Urinary bladder (tissue), 4 donors: ENCODE results near the gene IL1RAP. TPM values are rescaled to one million over a fixed set of nuclear protein-coding genes. Genes with fewer than 3 reads are reported as not detected.
"Not testable (repeated sequence)": the region's sequence is repeated elsewhere in the genome, so short reads cannot be mapped to it uniquely, and the experiment has no call there.

Experiments used
- DNase-seq: peaks from one replicate; pipeline ENCODE4 v3.0.0-alpha.2; 2015; ENCODE audit errors: extremely low spot score
- H3K27ac ChIP-seq: one replicate; pipeline ENCODE4 v1.5.1; 2013; ENCODE audit warnings: low read depth, mild to moderate bottlenecking, moderate library complexity
- H3K36me3 ChIP-seq: one replicate; pipeline ENCODE4 v1.6.1; 2013; ENCODE audit warnings: mild to moderate bottlenecking, moderate library complexity; ENCODE audit not compliant: insufficient read depth
- H3K4me1 ChIP-seq: one replicate; pipeline ENCODE4 v1.6.1; 2013; ENCODE audit warnings: mild to moderate bottlenecking, moderate library complexity; ENCODE audit not compliant: insufficient read depth
- H3K4me3 ChIP-seq: one replicate; pipeline ENCODE4 v1.5.1; 2013; ENCODE audit warnings: low read depth, low read length
- WGBS: extraction: QIAGEN DNeasy Blood & Tissue Kit; methylation state at CpG from one replicate; pipeline ENCODE4 v1.1.7; 2013; 5-methylcytosine and 5-hydroxymethylcytosine counted together
- polyA plus RNA-seq: library from polyadenylated mRNA; stranded (reverse); fragments of 200-250 nt; gene quantifications from one replicate; pipeline ENCODE4 v1.2.3, GENCODE V29; 2013
- total RNA-seq: library from RNA; depleted of rRNA; stranded (reverse); fragments of >200 nt; gene quantifications from one replicate; pipeline ENCODE4 v1.2.3, GENCODE V29; 2014
- donor health status: healthy with polysubstance abuse.
- donor health status: healthy.

The IL1RAP gene
- total and polyA plus RNA-seq, 2 donors = 5.6 to 21.7 TPM

GRCh38 chr3:190671658-190672057, 157.8 kb downstream of the IL1RAP start:
- Histone ChIP-seq H3K36me3 (no peaks in the 10 kb centered on the region), H3K27ac (no peak overlapping the region), H3K4me3 (no peak overlapping the region), H3K4me1 (no peaks in the 10 kb centered on the region)
- no peak for DNase-seq
- 80% methylated on average over 4 of the region's 4 CpGs for WGBS

- H3K27ac ChIP-seq = no peak overlapping the region
- no peak overlapping the region for H3K4me3 ChIP-seq
- 72% methylated on average over 3 of the region's 3 CpGs for WGBS
- DNase-seq = no peak
- no peaks in the 10 kb centered on the region for H3K4me1 ChIP-seq
- H3K36me3 ChIP-seq = no peaks in the 10 kb centered on the region
Measured at GRCh38 chr3:190673148-190673547, 159.3 kb downstream of the IL1RAP start.

DNA sequence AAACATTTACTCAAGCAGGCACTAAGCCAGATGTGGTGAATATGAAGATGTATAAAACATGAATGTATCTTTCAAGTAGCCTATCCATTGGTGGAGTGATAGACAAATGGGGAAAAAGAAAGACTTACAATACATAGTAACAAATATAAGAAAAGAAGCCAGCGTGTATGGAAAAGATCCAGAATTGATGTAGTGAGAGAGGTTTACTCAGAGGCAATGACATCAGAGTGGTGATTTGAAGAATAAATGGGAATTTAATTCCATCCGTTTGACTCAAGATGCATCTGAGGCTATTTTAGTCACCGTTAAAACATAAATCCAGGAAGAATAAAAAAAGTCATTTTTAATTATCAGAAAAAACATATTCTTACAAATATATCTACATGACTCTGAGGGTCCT, 162.6 kb downstream of the IL1RAP start:
- Histone ChIP-seq H3K27ac (no peak overlapping the region), H3K4me1 (no peaks in the 10 kb centered on the region), H3K36me3 (no peaks in the 10 kb centered on the region), H3K4me3 (no peak overlapping the region)
- WGBS = 84% methylated on average over 3 of the region's 3 CpGs
- DNase-seq = no peak

- WGBS = 89% methylated on average over 3 of the region's 3 CpGs
- no peaks in the 10 kb centered on the region for H3K4me1 ChIP-seq
- no peak overlapping the region for H3K27ac ChIP-seq
- H3K4me3 ChIP-seq = no peak overlapping the region
- H3K36me3 ChIP-seq = no peaks in the 10 kb centered on the region
- no peak for DNase-seq
Measured at GRCh38 chr3:190677001-190677400, 163.1 kb downstream of the IL1RAP start.

- H3K4me3 ChIP-seq, H3K36me3 ChIP-seq, DNase-seq, H3K4me1 ChIP-seq, H3K27ac ChIP-seq: not testable (repeated sequence)
- 87% methylated on average over 7 of the region's 7 CpGs for WGBS
Measured at GRCh38 chr3:190677868-190678267, 164.0 kb downstream of the IL1RAP start.

DNA sequence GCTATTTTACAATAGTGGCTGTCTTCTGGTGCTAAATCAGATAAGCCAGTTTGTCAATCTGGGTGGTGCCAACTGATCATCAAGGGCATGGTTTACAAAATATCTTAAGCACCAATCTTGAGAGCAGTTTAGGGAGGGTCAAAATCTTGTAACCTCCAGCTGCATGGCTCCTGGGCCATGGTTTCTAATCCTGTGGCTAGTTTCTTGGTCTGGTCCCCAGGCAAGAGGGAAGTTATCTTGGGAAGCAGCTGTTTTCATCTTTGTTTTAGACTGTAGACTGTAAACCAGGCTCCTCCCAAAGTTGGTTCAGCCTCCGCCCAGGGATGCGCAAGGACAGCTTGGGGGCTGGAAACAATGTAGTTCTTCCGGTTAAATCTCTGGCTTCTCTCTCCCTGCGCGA, 166.8 kb downstream of the IL1RAP start:
- no peak overlapping the region for H3K27ac ChIP-seq
- no peaks in the 10 kb centered on the region for H3K36me3 ChIP-seq
- 96% methylated on average over 5 of the region's 5 CpGs for WGBS
- no peaks in the 10 kb centered on the region for H3K4me1 ChIP-seq
- DNase-seq = no peak
- no peak overlapping the region for H3K4me3 ChIP-seq

DNA sequence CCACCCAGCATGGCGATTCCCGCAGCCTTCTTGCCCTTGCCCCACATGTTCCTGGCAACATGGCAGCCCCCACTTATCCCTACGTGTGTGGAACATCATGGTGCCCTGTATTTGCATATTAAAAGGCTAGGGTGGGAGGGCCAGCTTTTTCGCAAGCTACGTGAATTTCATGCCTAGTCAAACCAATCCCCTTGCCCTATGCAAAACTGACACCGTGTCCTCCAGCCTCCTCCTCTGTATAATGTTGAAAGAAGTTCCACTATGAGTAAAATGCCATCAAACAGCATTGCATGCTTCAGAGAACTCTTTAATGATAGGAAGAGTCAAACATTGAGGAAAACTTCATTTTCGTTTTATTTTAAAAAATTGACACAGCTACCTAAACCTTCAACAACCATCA, 170.9 kb downstream of the IL1RAP start:
- Histone ChIP-seq H3K4me3 (no peak overlapping the region), H3K27ac (no peak overlapping the region), H3K4me1 (no peaks in the 10 kb centered on the region), H3K36me3 (no peaks in the 10 kb centered on the region)
- no peak for DNase-seq
- 92% methylated on average over 7 of the region's 7 CpGs for WGBS

DNA sequence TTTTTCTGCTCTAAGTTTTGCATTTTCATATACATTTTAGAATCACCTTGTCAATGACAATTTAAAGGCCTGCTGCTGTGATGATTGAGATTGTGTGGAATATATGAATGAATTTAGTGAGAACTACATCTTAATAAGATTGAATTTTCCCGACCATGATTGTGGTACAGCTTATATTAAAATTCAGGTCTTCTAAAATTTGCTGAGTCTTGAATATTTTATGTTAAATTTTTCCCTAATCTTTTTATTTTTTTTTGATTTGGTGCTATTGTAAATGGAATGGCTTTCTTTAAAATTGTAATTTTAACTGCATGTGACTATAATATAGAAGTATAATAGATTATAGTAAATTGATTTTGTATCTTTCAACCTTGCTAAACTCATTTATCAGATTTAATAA, 172.1 kb downstream of the IL1RAP start:
- 93% methylated on average over 1 of the region's 1 CpG for WGBS

DNA sequence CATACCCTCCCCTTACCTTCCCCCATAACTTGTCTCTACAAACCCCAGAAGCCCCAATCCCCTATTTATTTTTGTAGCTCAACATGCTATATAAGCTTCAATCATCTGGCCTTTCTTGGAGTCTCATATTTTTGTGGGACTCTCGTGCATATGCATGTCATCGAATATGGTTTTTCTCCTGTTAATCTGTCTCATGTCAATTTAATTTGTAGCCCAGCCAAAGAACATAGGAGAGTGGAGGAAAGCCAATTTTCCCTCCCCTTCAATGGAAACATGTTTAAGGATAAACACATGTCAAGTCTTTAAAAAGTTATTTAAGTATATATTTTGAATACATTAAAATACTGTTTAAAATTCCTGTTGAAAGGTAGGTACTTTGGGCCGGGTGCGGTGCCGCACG, 176.4 kb downstream of the IL1RAP start:
- Histone ChIP-seq H3K27ac (no peak overlapping the region), H3K4me3 (no peak overlapping the region), H3K36me3 (no peaks in the 10 kb centered on the region), H3K4me1 (no peaks in the 10 kb centered on the region)
- DNase-seq = no peak
- WGBS = 70% methylated on average over 6 of the region's 6 CpGs

More for the DNA sequence above, 172.1 kb downstream of the IL1RAP start:
- no peak for DNase-seq
- no peak overlapping the region for H3K4me3 ChIP-seq
- H3K27ac ChIP-seq = no peak overlapping the region
- no peaks in the 10 kb centered on the region for H3K36me3 ChIP-seq
- H3K4me1 ChIP-seq = no peaks in the 10 kb centered on the region

- Histone ChIP-seq H3K4me3 (no peak overlapping the region), H3K27ac (no peak overlapping the region), H3K36me3 (no peaks in the 10 kb centered on the region), H3K4me1 (no peaks in the 10 kb centered on the region)
- DNase-seq = no peak
Measured at GRCh38 chr3:190692256-190692655, 178.4 kb downstream of the IL1RAP start.

DNA sequence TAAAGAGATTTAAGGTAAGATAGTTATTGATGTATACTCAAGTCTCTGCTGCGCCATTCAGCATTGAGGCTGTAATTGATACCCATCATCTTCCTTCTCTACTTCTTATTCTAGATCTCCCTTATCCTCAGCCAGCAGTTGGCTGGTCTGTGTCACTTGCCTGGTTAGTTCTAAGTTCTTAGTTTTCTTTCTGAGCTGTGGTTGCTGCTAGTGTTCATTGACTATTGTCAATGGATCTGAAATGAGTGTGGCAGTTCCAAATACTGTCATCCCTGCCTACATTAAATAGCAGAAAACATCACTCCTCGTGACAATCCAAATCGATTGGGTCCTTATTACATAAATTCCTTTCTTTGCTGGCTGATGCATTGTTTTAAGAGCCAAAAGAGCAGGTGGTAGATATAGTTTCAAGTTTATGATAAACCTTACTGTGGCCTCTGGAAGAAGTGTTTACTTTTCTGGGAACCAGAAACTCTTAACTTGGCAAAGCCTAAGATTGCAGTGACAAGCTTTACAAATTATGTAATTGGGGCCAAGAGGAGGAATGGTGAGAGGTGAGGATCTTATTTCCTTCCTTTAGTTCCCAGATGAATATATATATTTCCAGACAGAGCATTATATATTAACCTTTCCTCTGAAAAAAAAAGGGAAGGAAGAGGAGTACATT, 180.6 kb downstream of the IL1RAP start:
- WGBS = 52% methylated on average over 3 of the region's 3 CpGs
- Histone ChIP-seq H3K4me3 (no peak overlapping the region), H3K4me1 (no peaks in the 10 kb centered on the region), H3K36me3 (no peaks in the 10 kb centered on the region), H3K27ac (no peak overlapping the region)
- DNase-seq = no peak

GRCh38 chr3:190695225-190695624, 181.3 kb downstream of the IL1RAP start:
- no peak overlapping the region for H3K4me3 ChIP-seq
- H3K4me1 ChIP-seq = no peaks in the 10 kb centered on the region
- H3K27ac ChIP-seq = no peak overlapping the region
- WGBS = 76% methylated on average over 1 of the region's 1 CpG
- H3K36me3 ChIP-seq = no peaks in the 10 kb centered on the region
- DNase-seq = no peak

- 92% methylated on average over 5 of the region's 5 CpGs for WGBS
- no peak for DNase-seq
- Histone ChIP-seq H3K27ac (no peak overlapping the region), H3K36me3 (no peaks in the 10 kb centered on the region), H3K4me1 (no peaks in the 10 kb centered on the region), H3K4me3 (no peak overlapping the region)
Measured at GRCh38 chr3:190695994-190696393, 182.1 kb downstream of the IL1RAP start.

DNA sequence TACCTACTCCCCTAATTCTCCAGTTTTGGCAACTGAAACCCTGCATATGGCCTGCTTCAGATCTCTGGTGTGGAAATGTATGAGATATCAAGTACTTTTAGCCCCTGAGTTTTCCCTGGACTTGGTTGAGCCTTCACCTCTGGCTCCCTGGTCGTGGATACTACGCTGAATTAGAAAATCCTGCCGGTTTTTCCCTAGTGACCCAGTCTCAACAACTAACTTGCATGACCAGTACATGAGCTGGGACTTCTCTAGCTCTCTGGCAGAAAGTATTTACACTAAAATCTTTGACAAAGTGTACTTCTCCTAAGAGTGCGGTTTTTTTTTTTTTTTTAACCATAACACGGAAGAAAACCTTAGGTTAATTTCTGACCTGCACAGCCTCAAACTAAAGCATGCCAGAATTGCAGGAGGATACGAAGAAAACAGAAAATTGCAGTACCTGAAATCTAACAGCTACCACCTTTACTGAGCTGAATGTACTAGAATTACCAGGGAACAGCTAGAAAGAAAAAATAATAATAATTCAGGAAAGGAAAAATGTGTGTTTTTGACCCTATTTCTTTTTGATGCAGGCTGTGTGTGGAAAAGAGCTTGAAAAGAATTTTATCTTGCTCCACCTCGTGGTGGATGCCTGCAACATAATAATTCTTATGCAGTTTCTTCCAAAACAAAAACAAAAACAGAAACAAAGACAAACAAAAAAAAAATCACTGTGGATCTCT, 183.1 kb downstream of the IL1RAP start:
- 43% methylated on average over 7 of the region's 7 CpGs for WGBS
- H3K27ac ChIP-seq = no peak overlapping the region
- no peak overlapping the region for H3K4me3 ChIP-seq
- no peaks in the 10 kb centered on the region for H3K4me1 ChIP-seq
- no peak for DNase-seq
- H3K36me3 ChIP-seq = no peaks in the 10 kb centered on the region
